Measurements from ENCODE around the gene KRTAP10-5. TPM values are rescaled to one million over a fixed set of nuclear protein-coding genes. Genes with fewer than 3 reads are reported as not detected.

Gene KRTAP10-5
- total and polyA plus RNA-seq, 9 of the 15 experiments (the other 6 are each of a cell fraction or from before 2014, with no cell fraction given), result not detected

DNA sequence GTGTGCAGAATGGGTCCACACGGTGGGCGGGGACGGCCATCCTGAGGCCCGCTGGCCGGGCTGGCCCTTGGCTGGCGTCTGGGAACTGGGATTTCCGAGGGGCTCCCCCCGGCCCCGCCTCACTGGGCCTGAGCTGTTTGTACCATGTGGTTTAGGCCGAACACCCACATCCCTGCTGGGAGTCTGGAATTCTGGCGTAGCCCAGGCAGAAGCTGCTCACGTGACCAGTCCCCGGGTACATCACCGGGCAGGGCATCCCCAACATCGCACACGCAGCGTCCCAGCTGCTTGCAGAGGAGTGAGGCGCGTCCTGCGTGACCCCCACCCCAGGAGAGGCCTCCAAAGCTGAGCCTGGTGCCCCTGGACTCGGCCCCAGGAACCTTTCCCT is 22.1 kb upstream of the KRTAP10-5 start:
- H3K36me3 ChIP-seq (ENCODE audit: control insufficient read depth, insufficient read depth, low read length), result no peaks in the 10 kb centered on the region
- peaks cover 0 to 16% of the 10 kb centered on the region in 2 experiments; a peak in 1 of 5 replicates for H3K4me1 ChIP-seq (replicated peaks in 1 of 2; ENCODE audit: control insufficient read depth in 2 of 2, insufficient read depth in 2 of 2, low read length in 2 of 2)
- no peak overlapping the region for H3K27ac ChIP-seq (ENCODE audit: extremely low read depth, low read depth, low read length)
- peaks cover 9 to 43% of the 10 kb centered on the region in 2 experiments for H3K27me3 ChIP-seq (ENCODE audit: control insufficient read depth in 2 of 2, insufficient read depth in 2 of 2, low read length in 2 of 2)
- CTCF ChIA-PET (ENCODE audit: low intra/inter-chr PET ratio), result no interaction called here
- H3K4me2 ChIP-seq (ENCODE audit: insufficient read depth, low read length), result no peak overlapping the region
- BruUV-seq (replicated peaks), result no TSS peak
- no peaks in the 10 kb centered on the region for H3K9me3 ChIP-seq (replicated peaks; ENCODE audit: control insufficient read depth, insufficient read depth, low read depth, low read length)
- intact Hi-C loops (cut with micrococcal nuclease) (no loop called here), in situ Hi-C loops (cut with MboI) (no loop called here)
- no peak for TF ChIP-seq MAZ (CRISPR knock-in tag; conservative IDR thresholded peaks at IDR 0.05 in 1 of 2, IDR thresholded peaks at IDR 0.05 in 1 of 2)
- TF ChIP-seq ZNF408 (CRISPR knock-in tag; IDR thresholded peaks at IDR 0.05; ENCODE audit: low read depth), result no peak
- ATAC-seq (no peak), FAIRE-seq (no peak), DNase-seq (ENCODE audit: extremely low read depth in 1 of 4, low spot score in 3 of 4) (no peak)
- H3K4me3 ChIP-seq, result no peak overlapping the region
- H3K9me1 ChIP-seq (ENCODE audit: control insufficient read depth, insufficient read depth, low read length), result no peaks in the 10 kb centered on the region
- H3K9ac ChIP-seq (ENCODE audit: insufficient read depth in 1 of 2, low read depth in 2 of 2, low read length in 2 of 2), result no peak overlapping the region
- POLR2A ChIA-PET, result interaction anchor here (0.9 kb wide), 1 partner anchor 8 kb away, joined by 3 read pairs; no protein-coding TSS in a partner anchor
- H2AFZ ChIP-seq (ENCODE audit: low read depth, low read length), result no peak overlapping the region
- H3K79me2 ChIP-seq (ENCODE audit: control insufficient read depth, insufficient read depth, low read length), result no peaks in the 10 kb centered on the region
- 6% methylated on average over 19 of the region's 21 CpGs for WGBS (ENCODE audit: insufficient coverage, low coverage, missing lambda C conversion rate)
- H4K20me1 ChIP-seq (replicated peaks; ENCODE audit: control insufficient read depth, insufficient read depth, low read length), result no peaks in the 10 kb centered on the region

DNA sequence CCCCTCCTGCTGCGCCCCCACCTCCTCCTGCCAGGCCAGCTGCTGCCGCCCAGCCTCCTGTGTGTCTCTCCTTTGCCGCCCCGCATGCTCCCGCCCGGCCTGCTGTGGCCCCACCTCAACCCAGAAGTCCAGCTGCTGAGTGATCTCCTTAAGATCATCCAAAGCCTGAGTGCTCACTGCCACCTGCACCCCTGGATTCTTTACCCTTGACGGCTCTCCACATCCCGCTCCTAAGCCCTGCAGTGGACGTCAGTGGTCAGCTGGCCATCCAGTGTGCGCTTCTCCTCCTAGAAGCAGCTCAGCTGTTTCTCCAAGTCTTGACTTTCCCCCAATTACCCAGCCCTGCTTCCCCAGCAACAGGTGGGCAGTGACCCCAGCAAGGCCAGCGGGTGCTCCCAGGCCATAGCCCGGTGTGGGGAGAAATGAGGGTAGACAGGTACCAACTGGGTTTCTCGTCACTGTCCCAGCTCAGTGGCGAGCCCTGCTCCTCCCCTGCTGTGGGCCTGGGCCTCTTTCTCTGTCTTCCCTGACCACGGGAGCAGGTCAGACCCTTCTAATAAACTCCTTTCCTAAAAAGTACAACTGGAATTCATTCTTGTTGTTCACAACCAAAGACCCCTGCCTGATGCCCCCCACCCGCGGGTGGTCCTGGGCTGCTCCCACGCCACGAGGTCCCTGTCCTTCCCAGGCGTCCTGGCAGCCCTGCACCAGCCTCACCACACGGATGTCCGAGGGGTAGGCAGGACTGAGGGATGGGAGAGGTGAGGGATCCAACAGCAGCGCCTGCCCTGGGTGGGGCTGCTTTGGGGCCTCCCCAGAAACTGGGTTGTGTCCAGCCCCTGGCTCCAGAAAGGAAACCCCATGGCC is 21.4 kb upstream of the KRTAP10-5 start:
- WGBS (ENCODE audit: insufficient coverage, low coverage, missing lambda C conversion rate), result 2% methylated on average over 19 of the region's 23 CpGs
- CTCF ChIA-PET (ENCODE audit: low intra/inter-chr PET ratio), result no interaction called here
- no TSS peak for BruUV-seq (replicated peaks)
- TF ChIP-seq NFIC (IDR thresholded peaks at IDR 0.05) (no peak), BACH1 (tag; IDR thresholded peaks at IDR 0.05) (no peak), PHF20 (IDR thresholded peaks at IDR 0.05; ENCODE audit: partially characterized antibody) (no peak), NFRKB (IDR thresholded peaks at IDR 0.05; ENCODE audit: low read depth) (no peak), FOXJ2 (tag; IDR thresholded peaks at IDR 0.05) (no peak), CBFA2T2 (conservative IDR thresholded peaks at IDR 0.05) (no peak), ZNF23 (CRISPR knock-in tag; IDR thresholded peaks at IDR 0.05) (no peak), GABPB2 (CRISPR knock-in tag; conservative IDR thresholded peaks at IDR 0.05) (no peak), ETV1 (tag; conservative IDR thresholded peaks at IDR 0.05; ENCODE audit: low read depth) (no peak)
- TF ChIP-seq, protein P1, sequence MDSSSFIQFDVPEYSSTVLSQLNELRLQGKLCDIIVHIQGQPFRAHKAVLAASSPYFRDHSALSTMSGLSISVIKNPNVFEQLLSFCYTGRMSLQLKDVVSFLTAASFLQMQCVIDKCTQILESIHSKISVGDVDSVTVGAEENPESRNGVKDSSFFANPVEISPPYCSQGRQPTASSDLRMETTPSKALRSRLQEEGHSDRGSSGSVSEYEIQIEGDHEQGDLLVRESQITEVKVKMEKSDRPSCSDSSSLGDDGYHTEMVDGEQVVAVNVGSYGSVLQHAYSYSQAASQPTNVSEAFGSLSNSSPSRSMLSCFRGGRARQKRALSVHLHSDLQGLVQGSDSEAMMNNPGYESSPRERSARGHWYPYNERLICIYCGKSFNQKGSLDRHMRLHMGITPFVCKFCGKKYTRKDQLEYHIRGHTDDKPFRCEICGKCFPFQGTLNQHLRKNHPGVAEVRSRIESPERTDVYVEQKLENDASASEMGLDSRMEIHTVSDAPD (CRISPR knock-in tag; IDR thresholded peaks at IDR 0.05), result no peak
- TF ChIP-seq, protein P2, sequence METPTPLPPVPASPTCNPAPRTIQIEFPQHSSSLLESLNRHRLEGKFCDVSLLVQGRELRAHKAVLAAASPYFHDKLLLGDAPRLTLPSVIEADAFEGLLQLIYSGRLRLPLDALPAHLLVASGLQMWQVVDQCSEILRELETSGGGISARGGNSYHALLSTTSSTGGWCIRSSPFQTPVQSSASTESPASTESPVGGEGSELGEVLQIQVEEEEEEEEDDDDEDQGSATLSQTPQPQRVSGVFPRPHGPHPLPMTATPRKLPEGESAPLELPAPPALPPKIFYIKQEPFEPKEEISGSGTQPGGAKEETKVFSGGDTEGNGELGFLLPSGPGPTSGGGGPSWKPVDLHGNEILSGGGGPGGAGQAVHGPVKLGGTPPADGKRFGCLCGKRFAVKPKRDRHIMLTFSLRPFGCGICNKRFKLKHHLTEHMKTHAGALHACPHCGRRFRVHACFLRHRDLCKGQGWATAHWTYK (CRISPR knock-in tag; IDR thresholded peaks at IDR 0.05), result no peak

More for the DNA sequence above, 21.4 kb upstream of the KRTAP10-5 start:
- ATAC-seq (no peak), FAIRE-seq (no peak), DNase-seq (ENCODE audit: extremely low read depth in 1 of 4, low spot score in 3 of 4) (no peak)
- H3K27me3 ChIP-seq (ENCODE audit: control insufficient read depth in 2 of 2, insufficient read depth in 2 of 2, low read length in 2 of 2), result peaks cover 9 to 43% of the 10 kb centered on the region in 2 experiments
- no peak overlapping the region for H3K4me2 ChIP-seq (ENCODE audit: insufficient read depth, low read length)
- H3K9me3 ChIP-seq (replicated peaks; ENCODE audit: control insufficient read depth, insufficient read depth, low read depth, low read length), result no peaks in the 10 kb centered on the region
- no peak overlapping the region for H2AFZ ChIP-seq (ENCODE audit: low read depth, low read length)
- H3K79me2 ChIP-seq (ENCODE audit: control insufficient read depth, insufficient read depth, low read length), result no peaks in the 10 kb centered on the region
- no peaks in the 10 kb centered on the region for H3K36me3 ChIP-seq (ENCODE audit: control insufficient read depth, insufficient read depth, low read length)
- intact Hi-C loops (cut with micrococcal nuclease), result no loop called here
- peaks cover 0 to 16% of the 10 kb centered on the region in 2 experiments; a peak in 1 of 5 replicates for H3K4me1 ChIP-seq (replicated peaks in 1 of 2; ENCODE audit: control insufficient read depth in 2 of 2, insufficient read depth in 2 of 2, low read length in 2 of 2)
- H3K4me3 ChIP-seq, result no peak overlapping the region
- POLR2A ChIA-PET, result interaction anchor here (0.6 to 0.9 kb wide), 3 partner anchors 8 to 93 kb away, joined by 3 to 4 read pairs (median 3); no protein-coding TSS in a partner anchor
- no peaks in the 10 kb centered on the region for H4K20me1 ChIP-seq (replicated peaks; ENCODE audit: control insufficient read depth, insufficient read depth, low read length)
- H3K9ac ChIP-seq (ENCODE audit: insufficient read depth in 1 of 2, low read depth in 2 of 2, low read length in 2 of 2), result no peak overlapping the region
- in situ Hi-C loops (cut with MboI), result no loop called here
- H3K9me1 ChIP-seq (ENCODE audit: control insufficient read depth, insufficient read depth, low read length), result no peaks in the 10 kb centered on the region
- H3K27ac ChIP-seq (ENCODE audit: extremely low read depth, low read depth, low read length), result no peak overlapping the region
